ENCODE measurements around the gene CDH24.
A peak's percentile ranks its signal among the peaks of the same experiment; 100 is the strongest.

CDH24 gene

DNA sequence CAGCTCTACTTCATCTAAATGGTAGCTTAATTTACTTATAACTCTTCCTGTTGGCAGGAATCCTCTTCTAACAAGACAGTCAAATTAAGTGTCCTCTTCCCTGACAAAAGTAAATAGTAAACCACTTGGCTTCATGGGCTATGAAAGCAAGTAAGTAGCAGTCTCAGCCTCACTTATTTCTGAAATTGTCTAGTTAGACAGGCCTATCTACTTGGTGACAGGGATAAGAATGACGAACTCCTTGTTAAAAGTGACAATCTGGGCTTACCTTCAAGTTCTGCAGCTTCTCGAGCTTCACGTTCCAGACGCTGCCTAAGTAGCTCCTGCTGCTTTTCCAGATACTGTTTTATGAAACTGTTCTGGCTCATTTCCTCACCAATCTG, 32.9 kb upstream of the CDH24 start:
- no peak for DNase-seq

GRCh38 chr14:23089498-23090253, 32.4 kb upstream of the CDH24 start:
- no peak for DNase-seq

- DNase-seq: no peak
Measured at GRCh38 chr14:23086565-23086964, 29.2 kb upstream of the CDH24 start.

DNA sequence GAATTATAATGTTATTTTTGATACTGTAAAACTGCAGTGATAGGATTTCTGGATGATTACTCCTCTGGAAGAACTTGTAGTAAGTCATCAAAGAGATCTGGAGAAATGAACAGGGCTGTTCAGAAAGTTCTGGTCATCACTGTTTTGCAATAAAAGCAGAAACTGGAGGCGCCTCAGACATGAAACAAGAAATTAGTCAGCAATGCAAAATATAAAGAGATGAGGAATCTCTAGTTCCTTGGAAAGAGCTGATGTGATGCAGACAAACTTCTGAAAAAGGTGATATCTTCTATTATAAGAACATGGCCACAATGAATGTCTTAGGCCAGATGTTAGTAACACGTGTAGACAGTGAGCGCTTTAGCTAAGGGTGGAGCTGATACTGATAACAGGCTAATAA, 28.1 kb upstream of the CDH24 start:
- no peak for DNase-seq

DNA sequence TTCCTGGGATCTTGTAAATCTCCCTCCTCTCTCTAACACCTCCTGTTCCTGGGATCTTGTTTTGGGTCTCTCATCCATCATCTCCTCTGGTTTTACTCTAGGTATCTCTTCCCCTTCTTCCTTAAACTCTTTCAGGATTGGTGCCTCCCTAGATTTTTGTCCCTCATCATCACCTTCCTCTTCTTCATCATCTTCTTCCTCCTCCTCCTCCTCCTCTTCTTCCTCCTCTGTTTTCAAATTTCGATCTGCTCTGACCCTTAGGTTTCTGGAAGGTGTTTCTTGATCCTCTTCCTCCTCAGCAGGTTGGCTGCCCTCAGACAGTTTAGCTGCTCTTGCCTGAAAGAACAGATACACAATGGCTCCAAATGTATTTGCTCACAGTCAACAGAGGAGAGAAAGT, 23.2 kb upstream of the CDH24 start:
- no peak for DNase-seq

DNA sequence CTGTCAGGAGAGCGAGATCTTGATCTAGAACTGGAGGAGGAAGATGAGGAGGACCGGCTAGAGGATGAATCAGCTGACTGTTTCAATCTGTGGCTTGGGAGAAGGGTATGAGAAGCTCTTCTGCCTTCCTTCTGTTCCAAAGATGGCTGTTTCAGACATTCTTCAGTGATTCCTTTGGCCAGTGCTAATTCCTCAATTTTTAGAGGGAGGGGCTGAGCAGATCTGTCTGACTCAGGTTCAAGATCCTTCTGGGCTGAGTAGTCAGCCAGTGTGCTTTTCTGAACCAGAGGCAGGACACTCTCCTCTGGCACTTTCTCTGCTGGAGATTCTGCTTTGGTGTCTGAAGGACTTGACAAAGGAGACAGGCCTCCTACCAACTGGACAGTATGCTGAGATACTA, 22.4 kb upstream of the CDH24 start:
- no peak for DNase-seq

DNA sequence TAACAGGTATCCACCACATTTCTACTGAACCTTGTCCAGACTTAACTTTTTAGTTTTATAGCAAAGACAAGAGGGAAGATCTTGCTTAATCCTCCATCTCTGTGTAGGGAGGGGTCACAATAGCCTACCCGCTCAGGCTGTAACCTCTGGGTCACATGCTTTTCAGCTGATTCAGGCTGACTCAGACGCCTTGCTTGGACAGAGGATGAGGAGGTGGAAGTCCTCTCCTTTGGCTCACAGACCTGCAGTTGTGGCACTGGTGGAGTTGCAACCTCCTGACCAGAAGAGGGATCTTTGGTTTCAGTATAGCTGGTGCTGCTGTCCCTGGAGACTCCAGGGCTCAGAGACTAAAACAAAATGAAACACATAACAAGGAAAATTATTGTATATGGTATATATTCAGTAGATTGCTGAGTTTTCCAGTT, 21.4 kb upstream of the CDH24 start:
- no peak for DNase-seq

- no peak for DNase-seq
Measured at GRCh38 chr14:23077962-23078361, 20.6 kb upstream of the CDH24 start.

DNA sequence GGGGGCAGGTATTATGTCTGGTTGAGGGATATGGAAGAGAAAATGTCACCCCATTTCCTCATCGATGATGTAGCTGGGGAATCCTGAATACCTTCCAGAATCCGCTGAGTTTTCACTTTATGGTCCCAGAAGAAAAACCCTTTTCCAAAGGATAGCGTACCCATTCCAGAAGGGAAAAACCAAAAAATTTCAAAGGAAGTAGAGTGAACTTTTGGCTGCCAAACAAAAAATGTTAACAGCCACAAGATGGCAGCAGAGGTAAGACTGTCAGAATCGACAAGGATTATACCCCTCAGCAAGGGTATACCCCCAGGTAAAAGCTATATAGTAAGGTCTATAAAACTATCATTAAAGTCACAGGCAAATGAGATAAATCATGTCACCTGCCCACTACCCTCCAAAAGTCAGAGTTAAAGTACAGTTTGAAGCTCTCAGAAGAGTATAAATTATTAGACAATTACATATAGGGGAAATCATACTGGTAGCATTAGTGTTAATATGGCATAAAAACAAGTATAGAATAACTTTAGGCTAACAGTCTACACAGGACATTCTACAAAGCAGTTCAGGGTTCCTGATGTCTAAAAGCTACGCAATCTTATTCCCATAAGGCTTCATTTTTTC, 19.6 kb upstream of the CDH24 start:
- DNase-seq: peak; percentile 55

GRCh38 chr14:23074906-23075305, 17.6 kb upstream of the CDH24 start:
- DNase-seq: no peak

DNA sequence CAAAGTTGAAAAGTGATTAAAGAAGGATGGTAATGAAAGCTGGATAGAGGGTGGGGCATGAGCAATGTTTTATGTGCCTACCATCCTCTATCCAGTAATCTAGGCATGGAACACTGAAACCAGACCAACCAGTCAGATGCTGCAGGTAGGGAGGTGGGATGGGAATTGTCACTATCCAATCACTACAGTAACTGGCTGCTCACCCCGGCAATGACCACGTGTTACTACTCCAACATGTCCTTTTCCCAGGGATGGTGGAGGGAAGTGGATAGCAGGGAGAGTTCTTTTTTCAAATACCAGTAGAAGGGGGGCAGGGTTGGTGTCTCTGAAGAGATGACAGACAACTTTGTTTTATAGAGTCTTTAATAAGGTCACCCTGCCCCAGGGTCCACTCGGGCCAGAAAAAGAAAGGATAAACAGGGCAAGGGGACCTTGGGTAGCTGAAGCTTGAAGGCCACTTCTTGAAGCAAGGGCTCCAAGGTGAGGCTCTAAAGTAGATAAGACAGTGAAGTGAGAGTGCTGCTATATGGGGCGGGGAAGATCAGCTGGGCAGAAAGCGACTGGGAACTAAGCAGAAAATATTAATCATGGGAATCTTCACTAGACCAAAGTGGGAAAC, 14.7 kb upstream of the CDH24 start:
- no peak for DNase-seq

GRCh38 chr14:23071244-23071920, 14.1 kb upstream of the CDH24 start:
- peak; percentile 82 for DNase-seq

DNA sequence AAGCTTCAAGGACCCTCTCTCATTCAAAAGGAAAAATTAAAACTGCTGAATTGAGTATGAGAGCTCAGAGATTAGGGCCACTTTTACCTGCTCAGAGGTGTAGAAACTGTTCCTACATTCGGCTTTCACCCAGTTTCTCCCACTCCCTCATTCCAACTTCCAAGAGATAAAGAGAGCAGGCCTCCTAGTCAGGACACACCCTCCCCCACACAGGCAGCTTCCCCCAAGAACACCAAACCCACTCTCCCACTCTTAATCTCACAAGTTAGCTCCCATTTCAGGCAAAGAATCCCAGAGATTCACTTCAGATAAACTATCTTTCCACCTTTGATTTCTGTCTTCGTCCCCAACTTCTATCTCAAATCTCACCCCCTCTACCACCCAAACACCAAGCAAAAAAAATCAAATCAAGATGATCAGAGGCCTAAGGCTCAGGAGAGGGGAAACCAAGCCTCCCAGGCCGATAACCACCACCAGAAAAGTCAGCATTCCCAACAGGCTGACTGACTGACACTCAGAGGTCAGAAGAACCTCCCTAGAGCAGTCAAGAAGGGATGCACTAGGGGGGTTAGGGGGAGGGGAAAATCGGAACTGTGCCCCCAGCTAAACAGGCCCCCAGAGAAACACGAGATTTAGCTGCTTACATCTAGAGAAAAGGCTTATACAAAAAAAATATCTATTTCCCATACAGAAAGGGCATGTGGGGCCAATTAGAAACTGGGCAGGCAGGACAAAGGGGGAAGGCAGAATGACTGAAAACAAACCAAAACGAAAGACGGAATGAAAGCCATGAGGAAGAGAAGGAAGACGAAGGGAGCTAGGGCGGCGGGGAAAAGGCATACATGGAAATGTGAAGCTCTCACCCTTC, 13.2 kb upstream of the CDH24 start:
- DNase-seq: no peak

DNA sequence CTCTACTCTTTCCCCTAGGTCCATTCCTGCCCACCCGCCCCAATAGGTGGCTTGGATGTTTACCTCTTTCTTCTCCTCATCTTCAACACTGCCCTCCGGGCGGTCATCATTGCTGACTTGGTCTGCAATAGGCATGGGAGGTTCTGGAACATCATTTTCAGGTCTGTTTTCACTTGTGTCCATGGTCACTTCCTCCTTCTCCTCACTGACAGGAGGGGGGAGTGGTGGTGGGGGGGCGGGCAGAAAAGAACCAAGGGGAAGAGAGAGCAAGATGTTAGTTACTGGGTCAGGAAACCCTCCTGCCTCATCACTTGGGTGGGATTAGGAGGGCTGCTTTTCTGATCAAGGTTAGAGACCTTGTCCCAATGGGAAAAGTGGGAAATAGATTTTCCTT, 12.1 kb upstream of the CDH24 start:
- no peak for DNase-seq

DNA sequence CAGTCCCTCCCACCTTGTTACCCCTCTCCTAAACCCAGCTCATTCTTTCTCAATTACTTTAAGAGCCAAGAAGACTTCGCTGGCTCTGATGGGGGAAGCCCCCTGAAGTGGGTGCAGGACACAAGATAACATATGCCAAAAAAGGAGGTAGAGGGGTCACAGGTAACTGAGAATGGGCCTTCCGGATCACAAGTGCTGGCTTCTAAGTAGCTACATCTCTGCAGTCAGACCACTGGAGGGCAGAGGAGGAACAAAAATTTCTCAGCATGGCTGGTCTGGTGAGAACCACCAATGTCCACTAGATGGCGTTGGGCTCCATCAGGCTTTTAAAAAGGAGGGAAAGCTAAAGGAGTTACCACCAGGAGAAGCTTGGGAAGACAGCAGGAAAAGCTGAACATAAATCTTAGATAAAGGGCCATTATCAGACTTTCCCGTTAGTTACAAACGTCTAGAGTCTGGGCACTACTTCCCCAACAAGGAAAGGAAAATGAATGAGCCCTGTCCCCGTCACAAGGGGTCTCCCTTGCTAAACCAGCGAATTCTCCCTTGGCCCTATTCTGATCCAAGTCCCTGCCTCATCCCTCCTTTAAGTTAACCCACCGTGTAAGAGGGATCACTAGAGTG, 11.6 kb upstream of the CDH24 start:
- DNase-seq: peak; percentile 86

- DNase-seq: no peak
Measured at GRCh38 chr14:23067847-23068788, 10.8 kb upstream of the CDH24 start.

DNA sequence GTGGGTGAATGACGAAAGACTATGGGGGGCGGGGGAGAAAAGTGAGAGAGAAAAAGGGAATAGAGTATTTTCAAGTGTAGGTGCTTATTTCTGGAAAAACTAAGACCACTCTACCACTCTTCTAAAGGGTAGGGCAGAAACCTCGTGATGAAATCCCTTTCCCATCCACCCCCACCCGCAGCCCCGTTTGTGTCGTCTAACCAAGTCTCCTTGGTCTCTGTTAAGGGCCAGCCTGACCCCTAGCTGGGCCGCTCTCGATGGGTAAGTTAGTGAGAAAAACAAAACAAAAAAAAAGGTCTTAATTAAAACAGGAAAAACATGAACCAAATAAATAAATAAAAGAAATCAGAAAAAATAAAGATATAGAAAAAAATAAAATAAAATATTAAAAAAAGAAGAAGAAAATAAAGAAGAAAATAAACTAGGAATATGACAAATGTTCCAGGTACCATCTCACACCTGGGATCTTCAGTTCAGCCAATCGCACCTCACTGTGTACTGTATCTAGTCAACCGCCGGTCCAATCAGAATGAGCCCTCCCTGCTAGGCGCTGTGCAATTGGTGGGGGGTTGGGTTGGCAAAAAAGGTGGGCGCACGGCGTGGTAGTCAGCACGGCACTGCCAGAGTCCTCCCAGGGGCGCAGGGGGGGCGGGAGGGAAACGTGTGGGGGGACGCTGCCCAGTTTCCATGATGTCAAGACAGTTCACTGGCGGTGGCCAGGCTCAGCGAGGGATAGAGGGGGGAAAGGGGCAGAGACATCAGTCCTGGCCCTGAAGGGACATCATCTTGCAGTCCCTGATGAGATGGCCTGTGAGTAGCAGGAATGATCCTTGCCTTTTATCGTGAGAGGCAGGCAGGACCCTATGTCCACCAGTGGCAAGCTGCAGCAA, 9.8 kb upstream of the CDH24 start:
- DNase-seq: no peak

DNA sequence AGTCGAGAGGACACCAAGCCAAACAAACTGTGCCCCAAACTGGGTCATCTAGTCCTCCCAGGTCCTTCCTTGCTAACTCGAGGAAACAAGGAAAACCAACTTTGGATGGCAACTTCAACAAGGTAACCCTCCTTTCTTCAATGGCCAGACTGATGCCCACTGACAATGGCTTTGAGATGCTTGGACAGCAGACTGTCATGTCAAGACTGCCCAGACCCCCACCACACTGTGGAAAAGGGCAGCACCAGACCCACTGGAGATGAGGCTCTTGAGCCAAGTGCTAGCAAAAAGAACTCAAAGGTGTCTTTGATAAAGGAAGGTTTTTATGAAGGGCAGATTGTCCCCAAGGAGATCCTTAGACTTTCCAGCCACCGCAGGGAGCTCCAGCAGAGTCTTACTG, 9.0 kb upstream of the CDH24 start:
- no peak for DNase-seq

- DNase-seq: no peak
Measured at GRCh38 chr14:23063601-23064000, 6.3 kb upstream of the CDH24 start.

DNA sequence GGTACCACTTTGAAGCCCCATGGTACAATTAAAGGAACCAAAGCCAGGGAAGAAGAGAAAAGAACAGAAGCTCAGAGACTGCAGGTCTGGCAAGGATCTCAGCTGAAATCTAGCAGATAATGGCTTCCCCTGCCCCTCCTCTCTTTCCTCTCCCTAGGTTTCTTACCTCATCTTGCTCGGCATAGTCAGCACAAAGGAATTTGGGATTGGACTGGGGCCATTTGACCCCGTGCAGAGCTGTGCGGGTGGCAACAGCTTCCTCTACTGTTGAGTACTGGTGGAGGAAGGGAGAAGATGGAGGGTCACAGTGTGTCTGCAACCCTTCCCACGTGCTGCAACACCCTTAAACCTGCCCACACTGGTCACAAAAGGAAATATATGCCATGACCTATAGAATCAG, 4.7 kb upstream of the CDH24 start:
- DNase-seq: no peak

Measured in CD4-positive, alpha-beta T cell treated with Interleukin-21 for 1 hour (primary cell).